GM18526 (cell line): ENCODE data around the gene CTXN3.

ENCODE experiments used
- POLR2A ChIP-seq: IDR thresholded peaks from 3 replicates; pipeline ENCODE4 v1.6.1; 2011; ENCODE audit not compliant: insufficient read length; ENCODE audit errors: extremely low read depth

CTXN3 gene

DNA sequence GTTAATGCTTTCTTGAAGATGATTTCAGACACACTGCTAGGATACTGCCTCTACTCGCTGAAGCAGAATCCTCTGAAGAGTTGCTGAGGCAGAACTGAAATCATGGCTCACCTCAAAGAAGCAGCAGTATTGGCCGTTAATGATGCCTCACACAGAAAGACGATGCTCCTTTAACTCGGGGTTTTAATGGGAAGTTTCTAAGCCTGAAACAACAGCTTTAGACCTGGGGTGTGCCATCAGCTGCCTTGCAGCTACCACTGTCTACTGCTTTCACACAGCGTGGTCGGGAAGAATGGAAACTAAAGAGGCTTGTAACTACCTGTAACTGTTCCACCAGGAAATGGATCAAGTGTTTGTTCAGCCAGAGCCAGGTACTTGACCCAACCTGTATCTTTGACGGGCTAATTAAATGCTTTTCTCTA is at the start of gene CTXN3:
CTXN3 (plus strand) TSS at position 65 of the 422 bp plus-strand sequence. CDS start 8,440 bp downstream, outside the sequence.
- TF ChIP-seq POLR2A = no peak

- TF ChIP-seq POLR2A = no peak
These were observed 49.6 kb upstream of the CTXN3 start for GRCh38 chr5:127599320-127599719.

DNA sequence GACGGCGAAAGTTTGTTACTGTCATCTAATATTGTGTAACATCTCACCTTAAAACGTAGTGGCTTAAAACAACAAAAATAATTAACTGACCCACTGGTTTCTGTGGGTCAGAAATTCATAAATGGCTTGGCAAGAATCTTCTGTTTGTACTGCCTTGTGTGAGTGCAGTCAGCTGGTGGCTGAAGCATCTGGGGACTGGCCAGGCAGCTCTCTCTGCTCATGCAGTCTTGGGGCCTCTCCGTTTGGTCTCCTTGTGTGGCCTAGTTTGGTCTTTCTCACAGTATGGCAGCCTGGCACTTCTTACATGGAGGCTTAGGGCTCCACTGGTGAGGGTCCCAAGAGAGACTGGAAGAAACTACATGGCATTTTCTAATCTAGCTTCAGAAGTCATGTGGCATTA is 49.0 kb upstream of the CTXN3 start:
- TF ChIP-seq POLR2A = no peak

DNA sequence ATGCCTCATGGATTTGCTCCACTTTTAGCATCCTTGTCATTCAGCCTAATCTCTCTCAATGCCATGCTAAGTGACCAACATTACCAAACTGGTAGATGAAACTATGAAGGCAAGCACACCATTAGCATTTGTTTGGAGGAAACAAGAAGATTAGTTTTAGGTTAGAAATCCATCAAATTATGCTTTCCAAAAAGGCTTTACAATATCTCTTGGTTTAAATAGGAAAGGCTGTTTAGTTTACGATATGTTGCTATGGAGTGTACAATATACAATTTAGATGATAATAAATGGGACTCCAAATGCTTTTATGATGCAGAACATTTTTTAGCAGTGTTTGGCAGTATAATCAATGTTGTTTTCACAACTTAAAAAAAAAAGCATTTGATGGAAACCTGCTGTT is 47.8 kb upstream of the CTXN3 start:
- TF ChIP-seq POLR2A = no peak

DNA sequence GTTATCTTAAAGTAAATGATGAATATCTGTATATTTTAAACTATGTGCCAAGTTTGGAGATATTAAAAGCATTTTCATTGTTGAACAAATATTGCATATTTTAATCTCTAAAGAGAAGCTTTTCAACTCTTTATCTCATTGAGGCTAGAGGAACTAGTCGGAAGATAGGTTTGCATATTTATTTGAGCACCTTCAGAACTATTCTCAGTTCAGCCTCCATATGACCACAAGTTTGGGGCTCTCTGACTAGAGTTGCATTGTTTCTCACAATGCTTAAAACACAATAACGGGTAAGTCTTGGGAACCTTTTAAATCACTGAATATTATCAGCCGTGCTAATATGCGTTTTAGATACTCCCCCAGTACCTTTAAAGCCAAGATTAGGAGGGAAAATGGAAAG is 47.3 kb upstream of the CTXN3 start:
- no peak for TF ChIP-seq POLR2A

GRCh38 chr5:127602481-127602880 is 46.4 kb upstream of the CTXN3 start:
- no peak for TF ChIP-seq POLR2A

GRCh38 chr5:127602896-127603844 is 45.7 kb upstream of the CTXN3 start:
- TF ChIP-seq POLR2A = no peak

DNA sequence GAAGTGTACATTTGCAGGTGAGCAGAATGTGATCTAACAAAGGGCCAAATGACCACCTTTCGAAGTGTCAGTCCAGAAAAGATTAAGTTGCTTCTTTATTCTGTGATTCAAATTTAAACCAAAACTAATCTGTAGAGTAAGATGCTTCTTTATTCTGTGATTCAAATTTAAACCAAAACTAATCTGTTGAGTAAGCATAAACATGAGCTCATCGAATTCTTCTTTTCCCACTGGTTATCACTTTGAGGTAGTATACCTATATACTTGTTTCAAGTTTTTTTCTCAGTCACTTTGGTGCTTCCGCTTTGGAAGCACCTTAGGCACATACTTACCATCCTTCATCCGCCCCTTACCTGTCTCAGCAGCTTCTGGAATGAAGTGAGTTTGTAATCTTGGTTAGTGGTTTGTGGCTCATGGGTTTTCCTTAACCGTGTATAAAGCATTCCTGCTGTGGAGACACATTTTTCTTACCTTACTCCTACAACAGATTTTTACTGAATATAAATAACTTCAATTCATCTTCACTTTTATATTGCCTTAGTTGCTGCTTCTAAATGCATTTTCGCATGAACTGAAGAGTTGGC is 40.7 kb upstream of the CTXN3 start:
- no peak for TF ChIP-seq POLR2A

GRCh38 chr5:127609011-127609410 is 39.9 kb upstream of the CTXN3 start:
- no peak for TF ChIP-seq POLR2A

GRCh38 chr5:127609957-127610356 is 38.9 kb upstream of the CTXN3 start:
- TF ChIP-seq POLR2A = no peak

DNA sequence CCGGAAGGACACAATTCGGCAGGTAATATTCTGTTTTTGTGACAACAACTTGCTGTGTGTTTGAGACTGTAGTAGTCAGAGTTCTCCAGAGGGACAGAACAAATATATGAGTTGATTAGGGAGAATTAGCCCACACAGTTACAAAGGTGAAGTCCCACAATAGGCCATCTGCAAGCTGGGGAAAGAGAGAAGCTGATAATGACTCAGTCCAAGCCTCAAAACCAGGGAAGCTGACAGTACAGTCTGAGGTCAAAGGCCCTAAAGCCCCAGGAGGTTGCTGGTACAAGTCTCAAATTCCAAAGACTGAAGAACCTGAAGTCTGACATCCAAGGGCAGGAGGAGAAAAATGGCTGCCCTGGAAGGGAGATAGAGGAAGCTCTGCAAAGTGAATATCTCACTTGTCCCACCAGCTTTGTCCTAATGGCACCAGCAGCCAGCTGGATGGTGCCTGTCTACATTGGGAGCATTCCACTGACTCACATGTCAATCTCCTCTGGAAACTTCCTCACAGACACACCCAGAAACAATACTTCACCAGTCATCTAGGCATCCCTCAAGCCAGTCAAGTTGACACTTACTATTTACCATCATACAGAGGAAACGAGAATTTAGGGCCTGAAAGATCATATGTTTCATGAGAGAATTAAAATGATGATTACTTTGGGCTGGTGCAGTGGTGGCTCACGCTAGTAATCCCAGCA is 36.3 kb upstream of the CTXN3 start:
- no peak for TF ChIP-seq POLR2A

- TF ChIP-seq POLR2A = no peak
These were observed 33.0 kb upstream of the CTXN3 start for GRCh38 chr5:127615916-127616315.

- no peak for TF ChIP-seq POLR2A
These were observed 28.9 kb upstream of the CTXN3 start for GRCh38 chr5:127619908-127620479.

GRCh38 chr5:127621601-127622325 is 27.1 kb upstream of the CTXN3 start:
- TF ChIP-seq POLR2A = no peak

GRCh38 chr5:127634007-127634406 is 14.9 kb upstream of the CTXN3 start:
- no peak for TF ChIP-seq POLR2A

GRCh38 chr5:127639828-127640227 is 9.1 kb upstream of the CTXN3 start:
- no peak for TF ChIP-seq POLR2A
